Measurements from ENCODE around the gene PCSK1.

DNA sequence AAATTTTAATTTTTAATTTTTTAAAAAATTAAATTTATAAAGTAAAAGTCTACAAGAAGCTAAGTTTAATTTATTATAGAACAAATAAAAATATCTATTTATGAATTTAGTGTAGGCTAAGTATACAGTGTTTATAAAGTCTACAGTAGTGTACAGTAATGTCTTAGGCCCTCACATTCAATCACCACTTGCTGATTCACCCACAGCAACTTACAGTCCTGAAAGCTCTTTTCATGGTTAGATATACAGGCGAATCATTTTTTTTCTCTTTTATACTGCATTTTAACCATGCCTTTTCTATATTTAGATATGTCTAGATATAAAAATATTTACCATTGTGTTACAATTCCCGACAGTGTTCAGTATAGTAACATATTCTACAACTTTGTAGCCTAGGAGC, 55.9 kb downstream of the PCSK1 start:
- TF ChIP-seq EZH2 (IDR thresholded peaks at IDR 0.05; ENCODE audit: low read depth), result no peak
- TF ChIP-seq, protein P1, sequence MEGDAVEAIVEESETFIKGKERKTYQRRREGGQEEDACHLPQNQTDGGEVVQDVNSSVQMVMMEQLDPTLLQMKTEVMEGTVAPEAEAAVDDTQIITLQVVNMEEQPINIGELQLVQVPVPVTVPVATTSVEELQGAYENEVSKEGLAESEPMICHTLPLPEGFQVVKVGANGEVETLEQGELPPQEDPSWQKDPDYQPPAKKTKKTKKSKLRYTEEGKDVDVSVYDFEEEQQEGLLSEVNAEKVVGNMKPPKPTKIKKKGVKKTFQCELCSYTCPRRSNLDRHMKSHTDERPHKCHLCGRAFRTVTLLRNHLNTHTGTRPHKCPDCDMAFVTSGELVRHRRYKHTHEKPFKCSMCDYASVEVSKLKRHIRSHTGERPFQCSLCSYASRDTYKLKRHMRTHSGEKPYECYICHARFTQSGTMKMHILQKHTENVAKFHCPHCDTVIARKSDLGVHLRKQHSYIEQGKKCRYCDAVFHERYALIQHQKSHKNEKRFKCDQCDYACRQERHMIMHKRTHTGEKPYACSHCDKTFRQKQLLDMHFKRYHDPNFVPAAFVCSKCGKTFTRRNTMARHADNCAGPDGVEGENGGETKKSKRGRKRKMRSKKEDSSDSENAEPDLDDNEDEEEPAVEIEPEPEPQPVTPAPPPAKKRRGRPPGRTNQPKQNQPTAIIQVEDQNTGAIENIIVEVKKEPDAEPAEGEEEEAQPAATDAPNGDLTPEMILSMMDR (conservative IDR thresholded peaks at IDR 0.05), result no peak

Data from PC-9 (cell line).